AML-193 (cell line): Measurements from ENCODE around the gene ASCL2.
"Not testable (repeated sequence)": the region's sequence is repeated elsewhere in the genome, so short reads cannot be mapped to it uniquely, and the experiment has no call there.

ENCODE experiments used
- DNase-seq, 2 experiments: peaks; one replicate each; lab custom pipeline; 2025; lab: John Stamatoyannopoulos, UW

Gene ASCL2

GRCh38 chr11:2297623-2298030 is 27.2 kb upstream of the ASCL2 start:
- no peak for DNase-seq

GRCh38 chr11:2296913-2297622 is 26.7 kb upstream of the ASCL2 start:
- DNase-seq = no peak

GRCh38 chr11:2295971-2296912 is 25.9 kb upstream of the ASCL2 start:
- no peak for DNase-seq

DNA sequence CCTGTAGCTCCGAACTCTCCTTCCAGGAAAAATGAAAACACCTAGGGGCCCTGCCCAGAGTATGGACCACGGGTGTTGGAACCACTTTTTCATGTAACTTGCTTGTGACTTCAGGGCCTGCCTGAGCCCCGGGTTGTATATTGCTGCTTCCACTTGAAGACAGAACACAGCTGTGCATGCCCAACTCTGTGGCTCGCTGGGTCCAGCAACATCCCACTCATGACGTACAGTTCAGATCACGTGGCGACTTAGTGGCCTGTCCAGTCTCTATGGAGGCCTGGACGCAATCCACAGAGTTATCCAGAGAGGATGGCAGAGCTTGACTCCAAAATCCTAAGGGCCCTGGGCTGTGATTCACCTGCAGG is 24.5 kb upstream of the ASCL2 start:
- DNase-seq = no peak

- no peak for DNase-seq
Measured at GRCh38 chr11:2293984-2294925, 23.9 kb upstream of the ASCL2 start.

DNA sequence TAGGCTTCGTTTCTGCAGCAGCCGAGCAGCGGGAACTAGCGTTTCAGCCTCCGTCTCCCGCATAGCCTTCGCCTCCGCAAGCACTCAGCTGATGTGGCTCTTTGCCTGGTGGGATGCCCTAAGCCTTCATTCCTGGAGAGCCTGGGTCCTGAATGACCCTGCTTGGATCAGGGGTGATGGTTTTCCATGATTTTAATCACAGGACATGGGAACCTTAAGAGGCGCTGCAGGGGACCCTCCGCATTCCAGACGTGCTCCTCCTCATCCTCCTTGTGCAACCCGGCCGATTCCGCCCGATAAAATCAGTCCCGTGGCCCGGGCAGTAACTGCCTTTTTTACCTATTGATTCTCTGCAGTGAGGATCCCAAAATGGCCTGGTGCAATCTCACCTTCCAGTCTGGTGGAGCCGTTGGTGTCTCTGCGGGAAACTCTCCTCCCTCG is 23.2 kb upstream of the ASCL2 start:
- no peak for DNase-seq

DNA sequence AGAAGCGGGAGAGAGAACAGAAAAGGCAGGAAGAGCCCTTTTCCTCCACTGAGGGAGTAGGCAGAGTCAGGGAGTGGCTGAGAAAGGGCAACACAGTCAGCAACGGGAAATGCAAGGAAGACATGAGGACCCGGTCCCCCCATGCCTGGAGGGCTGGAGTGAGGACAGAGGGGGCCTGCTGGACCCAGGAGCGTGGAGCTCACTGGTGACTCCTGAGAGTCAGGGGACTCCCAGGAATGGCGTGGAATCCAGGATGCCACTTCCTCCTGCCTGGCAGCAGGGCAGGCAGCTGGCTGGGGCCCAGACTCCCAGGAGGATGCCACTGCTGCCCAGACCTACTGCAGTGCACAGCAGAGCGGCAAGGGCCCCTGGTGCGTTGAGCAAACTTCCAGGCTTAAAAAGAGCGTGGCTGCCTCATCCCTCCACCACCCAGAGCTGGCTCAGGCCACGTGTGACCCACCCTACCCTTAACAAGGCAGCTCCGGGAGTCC is 20.0 kb upstream of the ASCL2 start:
- DNase-seq = no peak

- no peak for DNase-seq
Measured at GRCh38 chr11:2289859-2290258, 19.5 kb upstream of the ASCL2 start.

GRCh38 chr11:2289350-2289749 is 19.0 kb upstream of the ASCL2 start:
- no peak for DNase-seq

DNA sequence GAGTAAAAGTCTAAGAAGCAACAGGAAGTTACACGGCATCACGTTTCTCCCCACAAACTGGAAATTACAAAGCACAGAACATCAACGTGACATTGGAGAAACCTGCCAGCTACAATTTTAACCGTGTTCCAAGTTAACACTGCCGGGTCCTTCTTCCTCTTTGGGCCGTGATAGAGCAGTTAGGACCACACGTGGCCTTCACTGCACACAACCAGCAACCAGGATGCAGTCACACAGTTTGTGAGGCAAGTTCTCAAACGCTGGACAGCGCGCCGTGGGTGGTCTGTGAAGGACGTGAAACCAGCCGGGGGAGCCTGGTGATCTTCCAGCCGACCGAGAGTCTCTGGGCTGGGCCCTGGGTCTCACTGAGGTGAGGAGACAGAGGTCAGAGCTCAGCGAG is 16.7 kb upstream of the ASCL2 start:
- DNase-seq = peak; percentile 33 to 34

DNA sequence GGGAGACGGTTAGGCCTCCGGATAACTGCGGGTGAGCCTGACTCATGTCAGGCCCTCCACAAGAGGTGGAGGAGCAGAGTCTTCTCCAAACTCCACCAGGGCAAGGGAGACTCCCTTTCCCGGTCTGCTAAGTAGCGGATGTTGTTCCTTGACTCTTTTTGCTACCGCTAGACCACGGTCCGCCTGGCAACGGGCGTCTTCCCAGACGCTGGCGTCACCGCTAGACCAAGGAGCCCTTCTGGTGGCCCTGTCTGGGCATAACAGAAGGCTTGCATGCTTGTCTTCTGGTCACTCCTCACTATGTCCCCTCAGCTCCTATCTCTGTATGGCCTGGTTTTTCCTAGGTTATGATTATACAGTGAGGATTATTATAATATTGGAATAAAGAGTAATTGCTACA is 16.0 kb upstream of the ASCL2 start:
- DNase-seq = not testable (repeated sequence)

- DNase-seq = no peak
Measured at GRCh38 chr11:2280208-2280607, 9.8 kb upstream of the ASCL2 start.

DNA sequence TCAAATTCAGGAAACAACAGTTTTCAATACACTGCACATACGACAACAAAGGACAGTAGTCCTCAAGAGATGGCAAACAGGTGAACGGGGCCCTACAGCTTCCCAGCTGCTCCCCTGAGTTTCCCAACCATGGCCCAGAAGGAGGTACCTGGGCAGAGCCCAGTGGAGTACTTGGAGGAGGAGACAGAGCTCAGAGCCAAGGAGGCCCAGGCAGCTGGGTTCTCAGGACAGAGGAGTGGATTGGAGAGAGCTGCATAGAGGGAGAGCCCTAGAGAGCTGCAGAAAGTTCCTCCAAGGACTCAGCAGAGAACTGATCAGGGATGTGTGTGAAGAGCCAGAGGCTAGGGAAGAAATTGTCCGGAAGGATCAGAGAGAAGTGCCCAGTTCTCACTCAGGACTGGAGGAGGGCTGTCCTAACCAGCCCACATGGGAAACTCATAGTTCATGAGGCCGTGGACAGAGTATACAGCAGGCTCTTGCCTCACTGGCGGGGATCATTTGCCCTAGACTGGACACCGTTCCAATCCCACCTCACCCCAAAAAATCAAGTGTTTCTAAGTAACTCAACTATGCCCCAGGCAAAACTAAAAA is 7.6 kb upstream of the ASCL2 start:
- DNase-seq = no peak

DNA sequence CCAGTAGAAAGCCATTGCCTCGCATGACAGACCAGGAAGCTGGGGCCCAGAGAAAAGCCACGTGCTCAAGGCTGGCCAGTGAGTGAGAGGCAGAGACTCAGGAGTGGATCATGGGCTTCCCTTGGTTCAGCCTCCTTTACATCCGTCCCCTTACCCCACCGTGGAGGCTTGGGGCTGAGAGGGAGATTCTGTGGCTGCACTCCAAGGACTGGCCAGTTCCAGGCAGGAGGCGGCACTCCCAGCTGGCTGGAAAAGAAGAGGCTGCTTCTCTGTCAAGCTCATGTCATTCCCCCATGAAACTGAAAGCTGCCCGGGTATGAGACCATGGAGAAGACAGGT is 6.6 kb upstream of the ASCL2 start:
- DNase-seq = no peak

- no peak for DNase-seq
Measured at GRCh38 chr11:2276280-2277007, 6.1 kb upstream of the ASCL2 start.

DNA sequence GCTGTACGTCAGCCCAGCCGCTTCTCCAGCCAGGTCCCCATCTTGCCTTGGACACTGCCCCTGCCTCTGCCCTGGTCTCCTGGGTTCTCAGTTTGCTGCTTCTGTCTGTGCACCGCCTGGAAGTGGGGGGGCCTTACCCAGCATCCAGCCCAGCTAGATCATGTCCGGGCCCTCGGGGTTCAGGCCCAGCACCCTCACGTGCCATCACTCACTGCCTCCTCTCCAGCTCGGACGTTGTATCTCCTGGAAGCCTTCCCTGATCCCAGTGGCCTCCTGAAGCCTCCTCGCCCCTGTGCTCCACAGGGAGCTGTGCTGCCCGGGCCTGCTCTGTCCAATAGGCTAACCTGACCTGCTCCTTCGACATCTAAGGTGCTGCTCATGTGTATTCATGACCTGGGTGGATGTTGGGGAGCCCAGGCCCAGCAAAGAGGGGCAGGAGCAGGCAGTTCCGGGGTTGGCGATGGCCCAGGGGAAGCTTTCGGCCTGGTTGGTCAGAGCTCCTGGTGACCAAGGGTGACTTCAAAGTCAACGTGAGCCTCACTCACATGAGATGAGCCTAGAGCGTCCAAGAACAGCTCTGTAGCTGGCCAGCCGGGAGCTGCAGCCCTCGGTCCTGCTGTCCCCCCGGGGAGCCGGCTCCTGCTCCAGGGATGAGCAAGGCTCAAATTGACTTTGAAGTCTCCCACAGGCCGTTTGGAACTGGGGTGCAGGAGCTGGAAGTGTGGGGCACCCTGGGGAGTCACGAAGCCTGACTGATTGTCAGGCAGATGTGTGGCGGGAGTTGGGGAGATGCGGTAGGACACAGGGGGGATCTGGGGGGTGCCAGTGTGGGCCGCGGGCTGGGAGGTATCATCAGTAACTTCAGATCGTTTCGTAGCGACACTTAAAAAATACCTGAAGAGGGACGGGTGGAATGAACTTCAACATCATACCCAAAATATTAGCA is 5.2 kb upstream of the ASCL2 start:
- no peak for DNase-seq

DNA sequence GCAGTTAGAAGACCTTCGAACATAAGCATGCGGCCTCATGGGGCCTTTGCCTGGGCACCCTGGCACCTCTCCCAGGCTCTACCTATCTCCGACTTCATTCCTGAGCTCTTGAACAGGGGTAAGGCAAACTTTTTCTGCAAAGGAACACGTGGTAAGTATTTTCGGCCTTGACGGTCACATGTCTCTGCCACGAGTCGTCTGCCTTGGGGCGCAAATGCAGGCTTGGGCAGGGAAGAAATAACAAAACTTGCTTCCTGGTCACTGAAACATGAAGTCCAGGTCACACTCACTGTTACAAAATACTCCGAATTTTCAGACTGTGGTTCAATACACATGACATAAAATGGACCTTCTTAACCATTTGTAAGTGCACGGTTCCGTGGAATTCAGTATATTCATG is 3.4 kb upstream of the ASCL2 start:
- no peak for DNase-seq

- no peak for DNase-seq
Measured at GRCh38 chr11:2273311-2273710, 2.9 kb upstream of the ASCL2 start.

DNA sequence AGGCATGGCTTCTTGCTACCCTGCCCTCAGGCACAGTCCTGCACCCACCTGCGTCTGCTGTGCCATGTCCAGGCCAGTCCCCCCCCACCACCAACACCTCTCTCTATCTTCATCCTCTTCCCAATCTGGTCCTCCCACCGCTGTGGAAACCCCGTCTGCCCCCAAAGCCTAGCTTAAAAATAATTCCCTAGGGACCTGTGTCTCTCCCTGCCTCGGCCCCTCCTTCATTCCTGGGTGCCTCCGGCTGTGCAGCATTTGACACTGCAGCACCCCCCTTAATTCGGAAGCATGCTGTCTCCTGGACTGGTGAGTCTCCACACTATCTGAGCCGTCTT is 2.5 kb upstream of the ASCL2 start:
- no peak for DNase-seq
